ENCODE data around the gene RPP25L. TPM values are rescaled to one million over a fixed set of nuclear protein-coding genes. Genes with fewer than 3 reads are reported as not detected.

The RPP25L gene
- polyA plus RNA-seq, 1 of the 3 experiments (the other 2 are of a cell fraction) = 47.6 TPM

- no peak for TF ChIP-seq RCOR1 (IDR thresholded peaks at IDR 0.05; ENCODE audit: low read length)
- no peak for TF ChIP-seq MAX (IDR thresholded peaks at IDR 0.05; ENCODE audit: low read depth)
- no peak for TF ChIP-seq RFX5 (IDR thresholded peaks at IDR 0.05; ENCODE audit: low read length)
- TF ChIP-seq SMC3 (IDR thresholded peaks at IDR 0.05; ENCODE audit: low read depth, low read length) = no peak
These were observed 30.6 kb downstream of the RPP25L start (continued) for GRCh38 chr9:34581318-34581717.

- Histone ChIP-seq H3K79me2 (ENCODE audit: insufficient read depth) (no peaks in the 10 kb centered on the region), H3K36me3 (replicated peaks in 1 of 2; ENCODE audit: control insufficient read depth in 1 of 2, insufficient read depth in 2 of 2, low read length in 1 of 2) (no peaks in the 10 kb centered on the region), H3F3A (replicated peaks; ENCODE audit: insufficient read depth) (no peaks in the 10 kb centered on the region), H3K9ac (no peak overlapping the region), H3K9me2 (no peaks in the 10 kb centered on the region), H2AFZ (ENCODE audit: low read depth) (no peak overlapping the region), H3K4me2 (no peak overlapping the region), H3K27me3 (ENCODE audit: insufficient read depth) (peaks cover 34% of the 10 kb centered on the region), H3K4me1 (ENCODE audit: control insufficient read depth in 1 of 2, insufficient read depth in 2 of 2, low read depth in 1 of 2, low read length in 1 of 2) (peaks cover 0 to 85% of the 10 kb centered on the region in 2 experiments; a peak in 2 of 4 replicates), H3K27ac (ENCODE audit: low read depth in 2 of 2, low read length in 1 of 2) (peak overlapping the region in 1 of 2 experiments; percentile 91; a peak in 2 of 4 replicates), H4K20me1 (ENCODE audit: insufficient read depth) (no peaks in the 10 kb centered on the region), H3K9me3 (no peaks in the 10 kb centered on the region), H3K4me3 (ENCODE audit: low read depth in 2 of 2, low read length in 1 of 2) (no peak overlapping the region)
- no peak for TF ChIP-seq GABPA (IDR thresholded peaks at IDR 0.05; ENCODE audit: low read depth)
- TF ChIP-seq YY1 (IDR thresholded peaks at IDR 0.05; ENCODE audit: low read depth) = no peak
- no peak for TF ChIP-seq FOXM1 (IDR thresholded peaks at IDR 0.05; ENCODE audit: low read depth)
- TF ChIP-seq MXI1 (IDR thresholded peaks at IDR 0.05; ENCODE audit: low read depth, low read length) = no peak
- no peak for TF ChIP-seq SIN3A (IDR thresholded peaks at IDR 0.05; ENCODE audit: borderline replicate concordance, low read depth, low read length)
- no peak for TF ChIP-seq SMC3 (IDR thresholded peaks at IDR 0.05; ENCODE audit: low read depth, low read length)
- no peak for TF ChIP-seq JUND (IDR thresholded peaks at IDR 0.05)
- TF ChIP-seq POLR2AphosphoS5 (IDR thresholded peaks at IDR 0.05; ENCODE audit: low read depth, low read length) = no peak
- no peak for TF ChIP-seq MAX (IDR thresholded peaks at IDR 0.05; ENCODE audit: low read depth)
- TF ChIP-seq EZH2phosphoT487 (IDR thresholded peaks at IDR 0.05; ENCODE audit: borderline replicate concordance, low read depth) = no peak
- no peak for TF ChIP-seq RFX5 (IDR thresholded peaks at IDR 0.05; ENCODE audit: low read length)
- no peak for TF ChIP-seq TCF12 (IDR thresholded peaks at IDR 0.05)
- TF ChIP-seq REST (IDR thresholded peaks at IDR 0.05; ENCODE audit: low read depth, low read length) = no peak
- TF ChIP-seq CTCF (IDR thresholded peaks at IDR 0.05) = no peak
- POLR2A ChIA-PET = interaction anchor here (1.3 kb wide), 1 partner anchor 10 kb away, joined by 3 read pairs; no protein-coding TSS in a partner anchor
- no peak for DNase-seq
- WGBS (ENCODE audit: low lambda C conversion rate) = 50% methylated on average over 1 of the region's 8 CpGs
- CTCF ChIA-PET = interaction anchor here (0.9 to 12.0 kb wide), 8 partner anchors 9 to 117 kb away, joined by 3 to 129 read pairs (median 5); no protein-coding TSS in a partner anchor
These were observed 31.5 kb downstream of the RPP25L start for GRCh38 chr9:34580358-34580757.
